ENCODE data around the gene BEX1.
"Not testable (repeated sequence)": the region's sequence is repeated elsewhere in the genome, so short reads cannot be mapped to it uniquely, and the experiment has no call there.

Gene BEX1

DNA sequence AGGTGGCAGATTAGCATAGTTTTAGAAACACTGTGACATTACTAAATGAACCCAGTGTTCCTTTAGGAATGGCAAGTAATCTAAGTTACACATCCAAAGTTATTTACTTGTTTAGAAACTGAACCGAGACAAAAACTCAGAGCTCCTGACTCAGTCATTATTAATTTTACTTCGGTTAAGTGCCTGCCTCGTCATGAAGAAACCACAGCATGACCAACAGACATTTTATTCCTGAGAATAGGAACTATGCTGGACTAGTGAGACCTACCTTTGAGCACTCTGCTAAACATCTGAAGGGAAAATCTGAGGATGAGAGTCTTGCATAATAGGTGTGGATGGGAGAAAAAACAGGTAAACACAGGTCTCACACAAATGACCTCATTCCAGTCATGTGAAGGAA, 2.5 kb downstream of the BEX1 start:
- H3K9me3 ChIP-seq (ENCODE audit: insufficient read depth, low read length) = no peaks in the 10 kb centered on the region
- H3K4me1 ChIP-seq (ENCODE audit: insufficient read depth, insufficient read length) = peaks cover 2% of the 10 kb centered on the region
- H3K4me3 ChIP-seq (ENCODE audit: insufficient read length, low read depth) = no peak overlapping the region
- H3K27me3 ChIP-seq (ENCODE audit: insufficient read depth, insufficient read length) = no peaks in the 10 kb centered on the region
- no peak overlapping the region for H3K9ac ChIP-seq (ENCODE audit: insufficient read length, low read depth)
- peaks cover 10% of the 10 kb centered on the region for H3K36me3 ChIP-seq (ENCODE audit: insufficient read depth, insufficient read length, low read length)
- DNase-seq (ENCODE audit: low read depth, low spot score) = no peak
- no peak for TF ChIP-seq ZNF274 (IDR thresholded peaks at IDR 0.05; ENCODE audit: low read depth, low read length)
- no peak for TF ChIP-seq YY1 (IDR thresholded peaks at IDR 0.05; ENCODE audit: insufficient read depth, insufficient read length)
- no peak for TF ChIP-seq SUZ12 (IDR thresholded peaks at IDR 0.05; ENCODE audit: extremely low read depth, insufficient read depth, insufficient read length)

DNA sequence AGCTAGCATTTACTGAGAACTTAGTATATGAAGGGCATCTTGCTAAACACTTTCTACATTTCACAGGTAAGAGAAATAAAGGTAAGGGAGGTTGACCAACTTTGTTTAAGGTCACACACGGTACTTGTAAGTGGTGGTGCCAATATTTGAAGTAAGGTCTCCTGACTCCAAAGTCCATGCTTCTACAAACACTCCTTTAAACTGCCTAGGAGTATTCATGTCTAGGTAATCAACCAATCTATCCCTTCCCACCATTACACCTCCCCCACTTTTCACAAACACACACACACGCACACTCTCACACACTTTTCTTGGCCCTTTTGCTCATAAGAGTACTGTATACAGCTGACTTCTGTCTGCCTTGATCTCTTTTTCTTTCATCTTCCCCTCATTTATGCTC, 7.1 kb downstream of the BEX1 start:
- no peaks in the 10 kb centered on the region for H3K27me3 ChIP-seq (ENCODE audit: insufficient read depth, insufficient read length)
- TF ChIP-seq YY1 (IDR thresholded peaks at IDR 0.05; ENCODE audit: insufficient read depth, insufficient read length) (no peak), ZNF274 (IDR thresholded peaks at IDR 0.05; ENCODE audit: low read depth, low read length) (no peak), SUZ12 (IDR thresholded peaks at IDR 0.05; ENCODE audit: extremely low read depth, insufficient read depth, insufficient read length) (no peak)
- no peaks in the 10 kb centered on the region for H3K9me3 ChIP-seq (ENCODE audit: insufficient read depth, low read length)
- no peak overlapping the region for H3K4me3 ChIP-seq (ENCODE audit: insufficient read length, low read depth)
- peaks cover 2% of the 10 kb centered on the region for H3K36me3 ChIP-seq (ENCODE audit: insufficient read depth, insufficient read length, low read length)
- DNase-seq (ENCODE audit: low read depth, low spot score) = no peak
- H3K9ac ChIP-seq (ENCODE audit: insufficient read length, low read depth) = no peak overlapping the region
- no peaks in the 10 kb centered on the region for H3K4me1 ChIP-seq (ENCODE audit: insufficient read depth, insufficient read length)

DNA sequence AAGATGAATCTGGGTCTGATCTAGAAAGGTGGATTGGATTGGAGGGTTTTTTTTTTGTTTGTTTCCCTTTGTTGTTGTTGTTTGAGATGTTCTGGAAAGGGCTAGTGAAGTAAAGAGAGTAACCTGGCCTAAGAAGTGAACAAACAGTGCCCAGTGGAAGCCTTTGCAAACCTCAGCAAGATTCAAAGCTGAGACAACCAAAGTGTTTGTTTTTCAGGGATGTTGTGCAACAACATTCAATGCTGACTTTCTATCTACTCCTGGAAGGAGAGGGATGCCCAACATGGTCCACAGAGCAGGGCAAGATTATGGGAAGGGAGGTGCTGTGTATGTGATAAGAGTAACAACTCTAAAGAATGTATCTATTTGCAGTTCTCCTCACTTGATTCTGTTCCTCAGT, 11.3 kb downstream of the BEX1 start:
- Histone ChIP-seq H3K9ac (ENCODE audit: insufficient read length, low read depth) (no peak overlapping the region), H3K4me1 (ENCODE audit: insufficient read depth, insufficient read length) (no peaks in the 10 kb centered on the region), H3K36me3 (ENCODE audit: insufficient read depth, insufficient read length, low read length) (no peaks in the 10 kb centered on the region), H3K4me3 (ENCODE audit: insufficient read length, low read depth) (no peak overlapping the region), H3K27me3 (ENCODE audit: insufficient read depth, insufficient read length) (no peaks in the 10 kb centered on the region), H3K9me3 (ENCODE audit: insufficient read depth, low read length) (no peaks in the 10 kb centered on the region)
- no peak for DNase-seq (ENCODE audit: low read depth, low spot score)
- TF ChIP-seq SUZ12 (IDR thresholded peaks at IDR 0.05; ENCODE audit: extremely low read depth, insufficient read depth, insufficient read length) (no peak), ZNF274 (IDR thresholded peaks at IDR 0.05; ENCODE audit: low read depth, low read length) (no peak), YY1 (IDR thresholded peaks at IDR 0.05; ENCODE audit: insufficient read depth, insufficient read length) (no peak)

DNA sequence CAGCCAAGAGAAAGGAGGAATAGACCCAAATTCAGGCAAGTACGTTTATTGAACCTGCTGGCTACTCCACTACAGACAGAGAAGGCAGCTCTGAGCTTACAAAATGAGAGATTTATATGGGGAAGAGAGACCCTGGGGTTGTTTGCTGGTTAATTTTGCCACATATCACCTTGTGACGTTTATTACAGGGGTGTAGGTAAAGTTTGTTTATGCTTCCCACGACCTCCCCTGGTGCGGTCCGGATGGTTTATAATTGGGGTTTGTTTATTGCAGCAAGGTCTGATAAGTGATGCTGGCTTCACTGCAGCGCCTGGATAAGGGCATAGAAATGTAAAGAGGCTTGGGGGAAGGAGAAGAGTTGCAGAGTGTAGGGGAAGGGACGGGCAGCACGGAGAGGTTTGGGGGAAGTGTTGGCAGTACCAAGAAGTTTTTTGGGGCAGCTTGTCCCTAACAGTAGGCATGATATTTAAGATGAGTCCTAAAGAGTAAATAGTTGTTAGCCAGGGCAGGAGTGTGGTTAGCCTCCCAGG, 12.6 kb downstream of the BEX1 start:
- no peak overlapping the region for H3K4me3 ChIP-seq (ENCODE audit: insufficient read length, low read depth)
- H3K9me3 ChIP-seq (ENCODE audit: insufficient read depth, low read length) = no peaks in the 10 kb centered on the region
- no peak for DNase-seq (ENCODE audit: low read depth, low spot score)
- H3K4me1 ChIP-seq (ENCODE audit: insufficient read depth, insufficient read length) = no peaks in the 10 kb centered on the region
- H3K36me3 ChIP-seq (ENCODE audit: insufficient read depth, insufficient read length, low read length) = no peaks in the 10 kb centered on the region
- TF ChIP-seq YY1 (IDR thresholded peaks at IDR 0.05; ENCODE audit: insufficient read depth, insufficient read length) = no peak
- TF ChIP-seq SUZ12 (IDR thresholded peaks at IDR 0.05; ENCODE audit: extremely low read depth, insufficient read depth, insufficient read length) = no peak
- no peak for TF ChIP-seq ZNF274 (IDR thresholded peaks at IDR 0.05; ENCODE audit: low read depth, low read length)
- H3K27me3 ChIP-seq (ENCODE audit: insufficient read depth, insufficient read length) = no peaks in the 10 kb centered on the region
- no peak overlapping the region for H3K9ac ChIP-seq (ENCODE audit: insufficient read length, low read depth)

GRCh38 chrX:103033371-103033770, 30.6 kb downstream of the BEX1 start:
- not testable (repeated sequence) for H3K9ac ChIP-seq (ENCODE audit: insufficient read length, low read depth); H3K27me3 ChIP-seq (ENCODE audit: insufficient read depth, insufficient read length); H3K9me3 ChIP-seq (ENCODE audit: insufficient read depth, low read length); H3K36me3 ChIP-seq (ENCODE audit: insufficient read depth, insufficient read length, low read length); H3K4me3 ChIP-seq (ENCODE audit: insufficient read length, low read depth); H3K4me1 ChIP-seq (ENCODE audit: insufficient read depth, insufficient read length); DNase-seq (ENCODE audit: low read depth, low spot score)

DNA sequence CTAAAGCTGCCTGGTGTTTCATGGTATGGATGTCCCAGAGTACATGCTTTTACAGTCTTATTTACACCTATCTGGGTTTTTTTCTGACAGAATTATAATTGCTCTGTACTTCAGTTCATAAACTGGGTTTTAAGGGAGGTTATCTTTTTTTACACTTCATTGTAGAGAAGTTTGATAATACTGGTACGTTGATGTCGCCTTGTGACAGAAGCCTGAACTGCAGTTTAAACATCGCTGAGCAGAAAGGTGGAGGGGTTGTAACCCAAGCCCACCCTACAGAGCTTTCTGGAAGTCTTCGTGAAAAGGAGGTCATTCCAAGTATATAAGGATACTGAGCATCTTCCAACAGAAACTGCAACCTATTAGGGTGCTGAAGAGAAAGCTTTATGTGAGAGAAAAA, 46.4 kb downstream of the BEX1 start:
- H3K9ac ChIP-seq (ENCODE audit: insufficient read length, low read depth) = no peak overlapping the region
- no peak for DNase-seq (ENCODE audit: low read depth, low spot score)
- no peaks in the 10 kb centered on the region for H3K9me3 ChIP-seq (ENCODE audit: insufficient read depth, low read length)
- no peaks in the 10 kb centered on the region for H3K4me1 ChIP-seq (ENCODE audit: insufficient read depth, insufficient read length)
- H3K4me3 ChIP-seq (ENCODE audit: insufficient read length, low read depth) = no peak overlapping the region
- TF ChIP-seq YY1 (IDR thresholded peaks at IDR 0.05; ENCODE audit: insufficient read depth, insufficient read length) (no peak), SUZ12 (IDR thresholded peaks at IDR 0.05; ENCODE audit: extremely low read depth, insufficient read depth, insufficient read length) (no peak), ZNF274 (IDR thresholded peaks at IDR 0.05; ENCODE audit: low read depth, low read length) (no peak)
- no peaks in the 10 kb centered on the region for H3K36me3 ChIP-seq (ENCODE audit: insufficient read depth, insufficient read length, low read length)
- no peaks in the 10 kb centered on the region for H3K27me3 ChIP-seq (ENCODE audit: insufficient read depth, insufficient read length)

DNA sequence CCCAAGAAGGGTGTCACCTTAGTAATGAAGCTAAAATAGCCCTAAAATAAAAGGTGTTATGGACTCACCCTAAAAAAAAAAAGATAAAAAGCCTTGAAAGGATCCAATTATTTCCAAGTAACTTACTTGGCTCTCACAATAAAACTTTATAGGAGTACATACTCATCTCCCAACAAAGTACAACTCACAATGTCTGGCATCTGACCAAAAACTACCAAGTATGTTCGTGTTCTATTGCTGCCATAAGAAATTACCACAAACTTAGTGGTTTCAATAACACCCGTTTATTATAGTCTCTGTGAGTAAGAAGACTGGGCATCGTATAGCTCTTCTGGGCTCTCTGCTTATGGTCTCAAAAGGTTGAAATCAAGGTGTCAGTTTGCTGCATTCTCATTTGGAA, 51.0 kb downstream of the BEX1 start:
- H3K4me1 ChIP-seq (ENCODE audit: insufficient read depth, insufficient read length) = no peaks in the 10 kb centered on the region
- H3K9ac ChIP-seq (ENCODE audit: insufficient read length, low read depth) = no peak overlapping the region
- no peaks in the 10 kb centered on the region for H3K27me3 ChIP-seq (ENCODE audit: insufficient read depth, insufficient read length)
- H3K4me3 ChIP-seq (ENCODE audit: insufficient read length, low read depth) = no peak overlapping the region
- DNase-seq (ENCODE audit: low read depth, low spot score) = no peak
- TF ChIP-seq YY1 (IDR thresholded peaks at IDR 0.05; ENCODE audit: insufficient read depth, insufficient read length) = no peak
- TF ChIP-seq ZNF274 (IDR thresholded peaks at IDR 0.05; ENCODE audit: low read depth, low read length) = no peak
- no peak for TF ChIP-seq SUZ12 (IDR thresholded peaks at IDR 0.05; ENCODE audit: extremely low read depth, insufficient read depth, insufficient read length)
- H3K9me3 ChIP-seq (ENCODE audit: insufficient read depth, low read length) = peaks cover 11% of the 10 kb centered on the region
- no peaks in the 10 kb centered on the region for H3K36me3 ChIP-seq (ENCODE audit: insufficient read depth, insufficient read length, low read length)
